GM19372 (cell line): ENCODE data around the gene UGT1A4.

Source experiments
- ATAC-seq: cut with Tn5 transposase; IDR thresholded peaks from one replicate; pipeline ENCODE4 v1.9.1; 2021; ENCODE audit warnings: mild to moderate bottlenecking, low read depth, moderate library complexity; ENCODE audit not compliant: unreplicated experiment

UGT1A4 gene

GRCh38 chr2:233807215-233807865 lies 88.8 kb downstream of the UGT1A4 start:
- ATAC-seq: no peak

- ATAC-seq: no peak
Measured at GRCh38 chr2:233807966-233808935, 89.7 kb downstream of the UGT1A4 start.

GRCh38 chr2:233810385-233810784 lies 91.8 kb downstream of the UGT1A4 start:
- no peak for ATAC-seq

DNA sequence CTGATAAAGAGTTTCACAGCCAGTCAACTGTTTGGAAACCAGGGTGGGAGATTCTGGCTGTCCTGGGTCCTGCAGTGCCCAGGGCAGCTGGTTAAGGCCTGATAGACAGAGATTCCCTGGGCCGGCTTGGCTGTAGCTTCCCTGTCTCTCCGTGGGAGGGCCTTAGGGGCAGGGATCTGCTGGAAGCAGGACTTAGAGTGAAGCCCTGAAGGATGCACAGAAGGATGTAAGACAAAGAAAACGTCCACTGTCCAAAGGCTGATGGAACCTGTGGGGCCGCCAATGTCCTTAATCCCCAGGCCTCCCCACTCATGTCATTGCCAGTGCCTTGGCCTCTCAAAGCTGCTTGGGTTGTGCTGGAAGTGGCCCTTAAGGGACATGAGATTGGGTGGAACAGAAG lies 92.6 kb downstream of the UGT1A4 start:
- no peak for ATAC-seq

DNA sequence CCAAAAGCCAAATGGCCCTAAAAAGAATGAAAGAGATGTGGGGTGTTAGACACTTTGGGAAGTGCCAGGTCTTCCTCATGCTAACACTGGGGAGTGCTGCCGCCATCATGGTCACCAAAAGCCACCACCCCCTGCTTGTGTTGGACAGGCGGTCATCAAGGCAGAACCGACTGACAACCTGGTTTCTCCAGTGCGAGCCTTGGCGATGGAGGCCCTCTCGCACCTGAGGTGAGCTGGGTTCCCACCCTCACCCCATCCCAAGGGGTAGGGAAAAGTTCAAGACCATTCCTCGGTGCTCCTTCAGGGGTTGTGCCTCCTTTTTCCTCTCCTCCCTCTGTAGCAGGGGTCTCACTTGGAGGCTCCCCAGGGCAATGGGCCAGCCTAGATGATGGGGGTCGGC lies 93.2 kb downstream of the UGT1A4 start:
- ATAC-seq: no peak

- ATAC-seq: no peak
Measured at GRCh38 chr2:233813236-233814055, 94.9 kb downstream of the UGT1A4 start.

GRCh38 chr2:233814056-233814835 lies 95.7 kb downstream of the UGT1A4 start:
- ATAC-seq: no peak

GRCh38 chr2:233815861-233816260 lies 97.3 kb downstream of the UGT1A4 start:
- no peak for ATAC-seq

DNA sequence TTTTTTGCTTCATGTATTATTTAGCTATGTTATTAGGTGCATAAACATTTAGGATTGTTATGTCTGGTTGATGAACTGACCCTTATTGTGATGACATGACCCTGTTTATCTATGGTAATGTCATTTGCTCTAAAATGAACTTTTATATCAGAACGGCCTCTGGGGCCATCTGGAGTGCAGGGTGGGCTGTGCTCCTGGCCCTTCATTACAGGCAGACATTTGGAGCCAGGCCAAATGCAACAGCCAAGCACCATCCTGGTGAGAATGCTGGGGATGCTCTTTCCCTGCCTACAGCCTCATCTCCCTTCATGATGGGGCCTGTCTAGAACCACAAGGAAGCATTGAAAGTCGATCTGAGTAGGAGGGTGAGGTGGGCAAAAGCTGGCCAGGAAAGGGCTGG lies 97.8 kb downstream of the UGT1A4 start:
- ATAC-seq: no peak

DNA sequence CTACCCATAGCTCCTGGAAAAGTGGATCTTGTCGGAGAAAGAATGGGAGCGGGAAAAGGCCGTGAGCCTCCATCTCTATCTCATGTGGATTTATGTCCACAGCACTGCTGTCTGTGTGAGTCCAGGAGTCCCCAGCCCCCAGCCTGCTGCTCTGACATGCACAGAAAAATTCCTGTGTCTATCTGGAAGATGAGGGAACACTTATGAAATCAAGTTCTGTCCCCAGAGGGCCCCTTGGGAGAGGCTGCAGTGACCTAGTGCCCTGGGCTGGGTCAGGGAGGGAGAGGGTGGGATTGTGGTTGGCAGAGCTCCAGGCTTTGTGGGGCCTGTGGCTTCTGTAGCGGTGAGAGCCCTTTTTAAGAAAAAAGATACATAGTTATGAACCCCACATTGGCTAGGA lies 98.2 kb downstream of the UGT1A4 start:
- no peak for ATAC-seq

DNA sequence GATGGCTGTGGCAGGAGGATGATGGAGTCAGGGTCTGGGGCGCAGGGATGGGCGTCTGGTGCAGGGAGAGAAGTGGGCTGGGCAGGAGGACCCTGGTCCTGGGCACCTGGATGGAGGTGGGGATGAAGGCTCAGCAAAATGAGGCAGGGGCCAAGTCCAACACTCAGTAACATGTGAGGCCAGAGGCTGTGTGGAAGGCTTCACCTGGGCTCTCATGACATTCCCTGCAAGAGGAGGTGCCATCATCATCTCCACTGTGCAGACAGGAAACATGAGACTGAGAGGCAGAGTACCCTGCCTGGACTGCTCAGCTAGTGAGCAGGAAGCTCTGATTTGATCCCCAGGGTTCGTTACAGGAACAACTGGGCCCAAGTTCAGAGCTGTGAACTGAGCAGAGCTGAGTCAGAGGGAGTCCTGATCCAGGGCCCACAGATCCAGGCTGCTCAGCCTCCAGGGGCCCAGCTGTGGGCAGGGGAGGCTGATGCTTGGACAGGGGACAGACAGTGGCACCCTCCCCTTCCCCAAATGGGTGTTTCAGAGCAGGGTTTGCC lies 98.9 kb downstream of the UGT1A4 start:
- ATAC-seq: no peak

DNA sequence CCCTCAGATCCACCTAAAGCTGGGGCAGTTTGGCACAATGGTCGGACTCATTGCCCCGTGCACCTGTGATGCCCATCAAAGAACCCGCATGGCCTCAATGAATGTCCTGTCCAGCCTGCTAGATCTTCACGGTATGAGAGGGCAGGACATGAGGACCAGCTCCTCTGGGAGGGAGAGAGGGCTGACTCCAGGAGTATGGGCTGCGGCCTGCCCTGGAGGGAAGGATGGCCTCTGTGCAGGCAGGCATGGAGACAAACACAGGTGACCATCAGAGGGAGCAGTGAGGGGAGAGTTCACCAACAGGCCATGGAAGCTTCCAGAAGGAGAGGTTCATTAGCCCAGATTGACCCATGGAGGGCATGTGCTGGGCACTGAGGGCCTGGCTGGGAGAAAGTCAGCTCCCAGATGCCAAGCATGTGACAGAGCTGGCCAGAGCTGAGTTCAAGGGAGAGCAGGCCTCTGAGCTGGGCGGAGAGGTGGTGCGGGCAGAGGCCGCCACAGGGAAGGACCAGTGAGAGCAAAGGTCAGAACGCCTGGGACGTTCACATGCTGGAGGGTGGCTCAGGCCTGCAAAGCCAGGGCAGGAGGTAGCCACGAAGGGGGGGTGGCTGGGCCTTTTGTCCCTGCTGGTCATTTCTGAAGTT lies 99.6 kb downstream of the UGT1A4 start:
- ATAC-seq: no peak

DNA sequence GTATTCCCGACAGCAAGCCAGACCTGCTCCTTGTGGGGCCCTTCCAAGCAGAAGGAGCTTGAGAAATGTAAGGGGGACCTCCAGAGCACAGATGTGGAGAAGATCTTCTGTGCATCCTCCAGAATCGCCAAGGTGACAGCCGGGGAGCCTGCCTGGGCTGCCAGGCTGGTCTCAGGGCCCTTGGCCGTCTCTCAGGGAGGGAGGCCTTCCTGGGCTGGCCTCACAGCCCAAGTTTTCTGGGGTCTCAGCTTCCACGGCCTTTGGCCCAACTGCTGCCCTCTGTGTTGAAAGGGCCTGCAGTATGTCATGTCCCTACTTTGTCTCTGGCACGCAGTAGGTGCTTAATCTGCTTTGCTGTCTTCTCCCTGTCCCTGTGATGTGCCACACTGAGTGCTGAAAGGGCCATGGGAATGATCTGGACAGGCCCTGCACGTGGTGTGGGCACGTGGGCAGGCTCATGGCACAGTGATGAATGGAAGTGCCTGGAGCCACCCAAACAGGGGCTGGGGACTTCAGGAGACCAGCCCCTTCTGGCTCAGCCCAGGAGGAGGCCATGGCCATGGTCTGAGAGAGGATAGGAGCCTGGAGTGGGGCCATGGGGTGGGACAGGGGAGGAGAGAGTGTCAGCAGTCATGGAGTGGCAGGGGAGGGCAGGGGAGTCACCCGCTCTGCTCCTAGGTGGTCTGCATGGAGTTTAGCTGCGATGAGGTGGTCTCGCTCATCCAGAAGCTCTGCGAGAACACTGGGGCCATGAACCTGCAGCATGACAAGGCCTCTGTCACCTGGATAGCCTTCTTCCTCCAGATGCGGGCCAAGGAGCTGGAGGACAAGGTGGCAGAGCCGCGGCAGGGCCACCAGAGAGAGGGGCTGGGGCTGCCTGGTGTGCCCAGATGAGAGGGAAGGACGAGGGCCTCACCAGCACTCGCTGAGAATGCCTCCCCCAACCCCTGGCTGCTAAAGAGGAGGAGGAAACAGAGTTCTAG lies 100.4 kb downstream of the UGT1A4 start:
- ATAC-seq: no peak

DNA sequence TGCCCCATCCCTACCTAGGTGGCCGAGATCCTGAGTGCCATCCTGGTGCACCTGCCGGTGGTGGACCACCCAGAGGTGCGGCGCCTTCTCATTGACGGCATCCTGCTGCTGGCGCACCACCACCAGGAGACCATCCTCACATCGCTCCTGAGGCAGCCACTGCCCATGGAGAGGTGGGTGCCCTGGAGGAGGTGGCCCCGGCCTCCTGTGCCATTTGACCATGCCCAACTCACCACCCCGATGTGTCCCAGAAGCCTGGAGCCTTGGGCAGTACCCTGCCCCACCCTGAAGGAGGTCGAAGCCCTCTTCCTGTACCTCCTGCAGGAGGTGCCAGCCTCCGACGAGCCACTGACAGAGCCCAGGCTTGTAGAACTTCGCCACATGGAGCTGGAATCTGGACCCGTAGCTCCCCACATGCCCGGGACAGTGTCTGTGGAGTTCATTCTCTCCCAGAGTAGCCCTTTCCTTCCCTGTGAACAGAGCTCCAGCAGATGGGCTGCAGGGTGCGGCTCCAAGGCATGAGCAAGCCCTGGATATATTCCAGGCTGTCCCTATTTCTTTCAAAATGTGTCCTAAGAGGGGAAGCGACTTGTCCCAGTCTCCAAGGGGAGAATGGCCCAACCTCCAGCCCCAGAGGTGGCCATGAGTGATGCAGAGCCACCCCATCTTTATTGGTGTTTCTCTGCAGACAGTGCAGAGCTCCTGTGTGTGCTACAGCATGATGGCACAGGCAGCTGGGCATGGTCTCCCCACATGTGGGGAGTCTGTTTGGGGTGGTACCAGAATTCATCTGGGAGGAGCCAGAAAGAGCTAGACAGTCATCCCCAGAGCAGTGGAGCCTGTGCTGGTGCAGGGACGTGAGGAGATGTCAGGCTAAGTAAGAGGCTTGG lies 101.6 kb downstream of the UGT1A4 start:
- ATAC-seq: no peak

DNA sequence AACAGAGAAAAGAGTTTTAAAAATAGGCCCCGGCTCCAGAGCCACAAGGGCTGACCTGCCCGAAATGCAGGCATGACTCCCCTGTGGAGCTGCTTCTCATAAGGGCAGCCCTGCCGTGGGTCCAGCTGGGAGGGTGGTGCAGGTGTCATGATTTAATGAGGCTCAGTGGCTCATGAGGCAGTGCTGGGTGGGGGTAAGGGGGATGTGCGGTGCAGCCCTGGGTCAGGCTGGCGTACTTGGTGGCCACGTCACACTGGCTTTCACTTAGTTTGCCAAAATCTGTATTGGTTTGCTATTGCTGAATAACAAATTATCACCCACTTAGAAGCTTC lies 102.2 kb downstream of the UGT1A4 start:
- ATAC-seq: no peak

GRCh38 chr2:233821196-233821595 lies 102.7 kb downstream of the UGT1A4 start:
- no peak for ATAC-seq

DNA sequence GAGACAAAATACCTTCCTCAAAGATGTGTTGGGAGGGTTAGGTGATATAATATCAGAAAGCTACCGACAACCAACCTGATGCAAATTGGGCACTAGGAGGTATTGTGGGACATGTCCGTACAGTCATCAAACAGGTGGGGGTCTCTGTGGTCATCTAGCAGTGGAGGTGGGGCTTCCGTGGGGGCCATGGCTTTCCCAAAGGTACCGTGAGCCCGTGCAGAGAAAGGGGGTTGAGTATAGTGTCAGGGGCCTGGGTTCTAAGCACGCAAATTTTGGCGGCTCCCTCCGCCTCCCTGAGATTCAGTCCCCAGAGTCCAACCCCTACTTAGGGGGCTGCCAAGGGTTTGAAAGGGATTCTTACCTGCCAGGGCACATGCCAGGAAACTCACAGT lies 103.2 kb downstream of the UGT1A4 start:
- ATAC-seq: no peak
